HFF-Myc (cell line): ENCODE data around the gene SMPD3.

Experiments
- DNase-seq: peaks from one replicate; pipeline ENCODE4 v3.0.0-alpha.2; 2011; ENCODE audit warnings: low read depth; ENCODE audit errors: extremely low read depth
- H3K4me3 ChIP-seq: replicated peaks from 2 replicates; pipeline ENCODE4 v1.5.1; 2011; ENCODE audit warnings: low read depth, mild to moderate bottlenecking, control low read depth, low read length
- CTCF ChIP-seq: IDR thresholded peaks from 2 replicates; pipeline ENCODE4 v1.5.1; 2012; ENCODE audit warnings: mild to moderate bottlenecking, low read depth, low read length, control low read depth; ENCODE audit errors: missing control alignments

The SMPD3 gene

GRCh38 chr16:68401871-68402747 lies 46.2 kb downstream of the SMPD3 start:
- no peak for DNase-seq
- H3K4me3 ChIP-seq = no peak overlapping the region
- TF ChIP-seq CTCF = no peak

GRCh38 chr16:68400924-68401460 lies 47.3 kb downstream of the SMPD3 start:
- no peak for DNase-seq
- H3K4me3 ChIP-seq = no peak overlapping the region
- TF ChIP-seq CTCF = no peak

- H3K4me3 ChIP-seq = no peak overlapping the region
- no peak for DNase-seq
- TF ChIP-seq CTCF = no peak
Observed at GRCh38 chr16:68400083-68400923, 48.0 kb downstream of the SMPD3 start.

- no peak overlapping the region for H3K4me3 ChIP-seq
- TF ChIP-seq CTCF = no peak
- no peak for DNase-seq
Observed at GRCh38 chr16:68399456-68399855, 48.9 kb downstream of the SMPD3 start.

- no peak overlapping the region for H3K4me3 ChIP-seq
- TF ChIP-seq CTCF = no peak
- DNase-seq = no peak
Observed at GRCh38 chr16:68397710-68398201, 50.6 kb downstream of the SMPD3 start.

DNA sequence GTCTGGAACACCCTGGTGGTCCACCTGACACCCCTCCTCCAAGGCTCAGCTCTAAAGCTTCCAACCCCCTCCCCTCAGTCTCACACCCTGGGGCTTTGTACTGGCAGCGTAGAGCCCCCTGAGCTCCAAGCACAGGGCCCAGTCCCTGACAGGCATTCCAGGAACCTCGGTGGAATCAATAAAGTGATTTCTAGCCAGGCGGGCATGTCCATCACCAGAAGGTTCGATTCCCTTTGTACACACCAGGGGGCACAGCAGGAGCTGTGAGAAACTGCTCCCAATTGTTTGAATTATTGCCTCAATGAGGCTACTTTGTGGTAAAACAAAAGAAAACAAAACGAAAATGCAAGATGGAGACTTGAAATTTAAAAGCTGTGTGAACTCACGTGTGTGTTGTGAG lies 51.8 kb downstream of the SMPD3 start:
- no peak overlapping the region for H3K4me3 ChIP-seq
- DNase-seq = no peak
- TF ChIP-seq CTCF = peak; percentile 64
